H9 (cell line): ENCODE results near the gene CERS6. TPM values are rescaled to one million over a fixed set of nuclear protein-coding genes. Genes with fewer than 3 reads are reported as not detected.

ENCODE experiments used
- DNase-seq: peaks from one replicate; pipeline ENCODE4 v3.0.0-alpha.2; 2017
- H2AFZ ChIP-seq: one replicate; pipeline ENCODE4 v1.6.1; 2013; ENCODE audit warnings: mild to moderate bottlenecking, low read length, control low read depth, moderate library complexity
- H2AK5ac ChIP-seq: 2 replicates; pipeline ENCODE4 v1.6.1; 2013; ENCODE audit warnings: low read length, control low read depth, mixed read lengths; ENCODE audit not compliant: insufficient read length
- H2BK120ac ChIP-seq: one replicate; pipeline ENCODE4 v1.6.1; 2013; ENCODE audit warnings: low read depth, mild to moderate bottlenecking, low read length, control low read depth, inconsistent platforms; ENCODE audit not compliant: poor library complexity, severe bottlenecking
- H2BK12ac ChIP-seq: 2 replicates; pipeline ENCODE4 v1.6.1; 2013; ENCODE audit warnings: low read length, control low read depth, mixed read lengths, low read depth; ENCODE audit not compliant: insufficient read length
- H2BK15ac ChIP-seq: 2 replicates; pipeline ENCODE4 v1.6.1; 2013; ENCODE audit warnings: low read depth, low read length, control low read depth
- H2BK20ac ChIP-seq: one replicate; pipeline ENCODE4 v1.6.1; 2013; ENCODE audit warnings: low read depth, mild to moderate bottlenecking, low read length, control low read depth, inconsistent platforms; ENCODE audit not compliant: poor library complexity, severe bottlenecking
- H2BK5ac ChIP-seq: 2 replicates; pipeline ENCODE4 v1.6.1; 2013; ENCODE audit warnings: low read length, control low read depth, mixed read lengths; ENCODE audit not compliant: insufficient read length
- H3K14ac ChIP-seq: 2 replicates; pipeline ENCODE4 v1.6.1; 2013; ENCODE audit warnings: low read length, control low read depth; ENCODE audit not compliant: insufficient read depth
- H3K18ac ChIP-seq: 2 replicates; pipeline ENCODE4 v1.6.1; 2013; ENCODE audit warnings: low read depth, mild to moderate bottlenecking, mixed read lengths, low read length, control low read depth; ENCODE audit not compliant: insufficient read length
- H3K23ac ChIP-seq: 2 replicates; pipeline ENCODE4 v1.6.1; 2013; ENCODE audit warnings: low read length, control low read depth, mixed read lengths, low read depth; ENCODE audit not compliant: insufficient read length
- H3K23me2 ChIP-seq: 2 replicates; pipeline ENCODE4 v1.6.1; 2013; ENCODE audit warnings: low read depth, mild to moderate bottlenecking, mixed read lengths, low read length, control low read depth; ENCODE audit not compliant: insufficient read length, poor library complexity, severe bottlenecking
- H3K27ac ChIP-seq: 2 replicates; pipeline ENCODE4 v1.5.1; 2013; ENCODE audit warnings: low read length, control low read depth, mixed read lengths, low read depth; ENCODE audit not compliant: insufficient read length
- H3K27me3 ChIP-seq: 2 replicates; pipeline ENCODE4 v1.6.1; 2013; ENCODE audit warnings: low read length, control low read depth, inconsistent platforms; ENCODE audit not compliant: insufficient read depth
- H3K4ac ChIP-seq: 2 replicates; pipeline ENCODE4 v1.6.1; 2013; ENCODE audit warnings: low read depth, mild to moderate bottlenecking, control low read depth, inconsistent platforms, low read length, moderate library complexity
- H3K4me1 ChIP-seq: 2 replicates; pipeline ENCODE4 v1.6.1; 2013; ENCODE audit warnings: low read length, control low read depth, inconsistent platforms; ENCODE audit not compliant: insufficient read depth
- H3K4me2 ChIP-seq: 2 replicates; pipeline ENCODE4 v1.6.1; 2013; ENCODE audit warnings: low read length, control low read depth, mixed read lengths; ENCODE audit not compliant: insufficient read length, insufficient read depth
- H3K56ac ChIP-seq: 2 replicates; pipeline ENCODE4 v1.6.1; 2013; ENCODE audit warnings: low read depth, mild to moderate bottlenecking, mixed read lengths, low read length, control low read depth; ENCODE audit not compliant: insufficient read length
- H3K79me1 ChIP-seq: 2 replicates; pipeline ENCODE4 v1.6.1; 2013; ENCODE audit warnings: low read depth, mild to moderate bottlenecking, moderate library complexity, low read length, control low read depth, inconsistent platforms; ENCODE audit not compliant: insufficient read depth, poor library complexity, severe bottlenecking
- H3K79me2 ChIP-seq: 2 replicates; pipeline ENCODE4 v1.6.1; 2013; ENCODE audit warnings: low read length, control low read depth, inconsistent platforms; ENCODE audit not compliant: insufficient read depth
- H3K9ac ChIP-seq: 2 replicates; pipeline ENCODE4 v1.6.1; 2013; ENCODE audit warnings: low read length, control low read depth, mixed read lengths; ENCODE audit not compliant: insufficient read length; ENCODE audit errors: extremely low read depth
- H3K9me3 ChIP-seq: one replicate; pipeline ENCODE4 v1.6.1; 2013; ENCODE audit warnings: low read depth, low read length, inconsistent platforms; ENCODE audit not compliant: control insufficient read depth
- H3T11ph ChIP-seq: one replicate; pipeline ENCODE4 v1.6.1; 2013; ENCODE audit warnings: mild to moderate bottlenecking, low read length, control low read depth, inconsistent platforms
- H4K20me1 ChIP-seq: one replicate; pipeline ENCODE4 v1.6.1; 2013; ENCODE audit not compliant: control insufficient read depth, insufficient read length, insufficient read depth
- H4K5ac ChIP-seq: 2 replicates; pipeline ENCODE4 v1.6.1; 2013; ENCODE audit warnings: low read depth, mild to moderate bottlenecking, mixed read lengths, low read length, control low read depth; ENCODE audit not compliant: insufficient read length
- H4K8ac ChIP-seq: replicated peaks from 2 replicates; pipeline ENCODE4 v1.6.1; 2013; ENCODE audit warnings: low read length, control low read depth, mixed read lengths, low read depth; ENCODE audit not compliant: insufficient read length
- H4K91ac ChIP-seq: 2 replicates; pipeline ENCODE4 v1.6.1; 2013; ENCODE audit warnings: low read depth, mild to moderate bottlenecking, moderate library complexity, mixed read lengths, low read length, control low read depth; ENCODE audit not compliant: insufficient read length
- H3K27ac Mint-ChIP-seq, 3 experiments: 2 replicates in 2 of 3; 3 replicates in 1 of 3; pipeline ENCODE4 v1.8.0; 2020 to 2021; ENCODE audit warnings: mixed read lengths in 3 of 3, mild to moderate bottlenecking in 1 of 3, moderate library complexity in 1 of 3
- H3K27me3 Mint-ChIP-seq: 2 replicates; pipeline ENCODE4 v1.8.0; 2021; ENCODE audit warnings: low read depth, mild to moderate bottlenecking, moderate library complexity, mixed read lengths
- H3K36me3 Mint-ChIP-seq, 3 experiments: 2 replicates in 2 of 3; 3 replicates in 1 of 3; pipeline ENCODE4 v1.8.0; 2020 to 2021; ENCODE audit warnings: low read depth in 3 of 3, mixed read lengths in 3 of 3; ENCODE audit not compliant: insufficient read depth in 1 of 3
- H3K4me1 Mint-ChIP-seq, 2 experiments: 2 replicates each; pipeline ENCODE4 v1.8.0; 2020; ENCODE audit warnings: mixed read lengths in 2 of 2
- H3K4me3 Mint-ChIP-seq, 2 experiments: 2 replicates in 1 of 2; 3 replicates in 1 of 2; pipeline ENCODE4 v1.8.0; 2020 to 2021; ENCODE audit warnings: mild to moderate bottlenecking in 2 of 2, mixed read lengths in 2 of 2, moderate library complexity in 1 of 2
- H3K9me3 Mint-ChIP-seq, 2 experiments: 2 replicates in 1 of 2; 3 replicates in 1 of 2; pipeline ENCODE4 v1.8.0; 2020; ENCODE audit warnings: mild to moderate bottlenecking in 2 of 2, mixed read lengths in 2 of 2, moderate library complexity in 1 of 2
- WGBS: extraction: QIAGEN DNeasy Blood & Tissue Kit; methylation state at CpG from one replicate; pipeline ENCODE4 v1.1.7; 2013; ENCODE audit warnings: missing lambda C conversion rate, low lambda C conversion rate, mixed read lengths; ENCODE audit not compliant: insufficient read length; ENCODE audit errors: extremely low coverage; 5-methylcytosine and 5-hydroxymethylcytosine counted together
- total RNA-seq: library from RNA; stranded (reverse); gene quantifications from 2 replicates; pipeline ENCODE4 v1.2.1, GENCODE V29; 2021
- TF ChIP-seq, protein P1 (sequence below): fragments of 200-600 bp; sonication (generic); conservative IDR thresholded peaks from 3 replicates; pipeline ENCODE4 v1.8.0; 2021; ENCODE audit warnings: antibody characterized with exemption, mild to moderate bottlenecking

CERS6 gene
- total RNA-seq, 1 experiment from 2014 or later, result 17.7 TPM

DNA sequence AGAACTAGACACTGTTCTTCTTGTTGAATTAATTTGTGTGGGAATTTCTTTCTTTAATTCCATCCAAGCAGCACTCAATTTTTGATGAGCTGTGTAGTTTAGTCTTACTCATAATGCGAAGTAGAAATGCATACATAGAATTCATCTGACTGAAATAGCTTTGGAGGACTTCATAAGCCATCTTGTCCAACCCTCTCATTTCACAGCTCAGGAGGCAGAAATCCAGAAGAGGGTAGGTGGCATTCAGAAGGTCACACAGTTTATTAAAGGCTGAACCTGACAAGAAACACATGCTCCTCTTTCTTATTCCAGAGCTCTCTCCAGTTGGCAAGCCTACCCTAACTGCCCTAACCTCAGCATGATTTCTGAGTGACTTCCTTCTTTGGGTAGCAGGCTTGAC, 177.1 kb downstream of the CERS6 start:
- no peak overlapping the region for H3K4ac ChIP-seq
- peaks cover 28 to 33% of the 10 kb centered on the region in 2 experiments for H3K4me1 Mint-ChIP-seq
- H3K79me2 ChIP-seq, result no peaks in the 10 kb centered on the region; the same call in 1 of the 2 replicates
- no peak overlapping the region for H2BK12ac ChIP-seq
- H3K23me2 ChIP-seq, result no peaks in the 10 kb centered on the region
- H2BK15ac ChIP-seq, result no peak overlapping the region
- H3K4me2 ChIP-seq, result no peak overlapping the region
- H3K18ac ChIP-seq, result no peak overlapping the region
- H3K27ac Mint-ChIP-seq, result no peak overlapping the region
- DNase-seq, result no peak
- H3K14ac ChIP-seq, result no peak overlapping the region
- H3K9me3 Mint-ChIP-seq, result no peaks in the 10 kb centered on the region
- no peak overlapping the region for H4K5ac ChIP-seq
- no peak overlapping the region for H2BK120ac ChIP-seq
- no peak overlapping the region for H2BK5ac ChIP-seq
- no peak overlapping the region for H3K4me3 Mint-ChIP-seq
- no peak overlapping the region for H2BK20ac ChIP-seq
- H4K91ac ChIP-seq, result no peak overlapping the region
- H3K27me3 Mint-ChIP-seq, result no peaks in the 10 kb centered on the region
- H3T11ph ChIP-seq, result no peak overlapping the region
- H3K36me3 Mint-ChIP-seq, result peaks cover 0 to 1% (median 0%) of the 10 kb centered on the region in 3 experiments; a peak in 1 of 7 replicates
- TF ChIP-seq, protein P1, sequence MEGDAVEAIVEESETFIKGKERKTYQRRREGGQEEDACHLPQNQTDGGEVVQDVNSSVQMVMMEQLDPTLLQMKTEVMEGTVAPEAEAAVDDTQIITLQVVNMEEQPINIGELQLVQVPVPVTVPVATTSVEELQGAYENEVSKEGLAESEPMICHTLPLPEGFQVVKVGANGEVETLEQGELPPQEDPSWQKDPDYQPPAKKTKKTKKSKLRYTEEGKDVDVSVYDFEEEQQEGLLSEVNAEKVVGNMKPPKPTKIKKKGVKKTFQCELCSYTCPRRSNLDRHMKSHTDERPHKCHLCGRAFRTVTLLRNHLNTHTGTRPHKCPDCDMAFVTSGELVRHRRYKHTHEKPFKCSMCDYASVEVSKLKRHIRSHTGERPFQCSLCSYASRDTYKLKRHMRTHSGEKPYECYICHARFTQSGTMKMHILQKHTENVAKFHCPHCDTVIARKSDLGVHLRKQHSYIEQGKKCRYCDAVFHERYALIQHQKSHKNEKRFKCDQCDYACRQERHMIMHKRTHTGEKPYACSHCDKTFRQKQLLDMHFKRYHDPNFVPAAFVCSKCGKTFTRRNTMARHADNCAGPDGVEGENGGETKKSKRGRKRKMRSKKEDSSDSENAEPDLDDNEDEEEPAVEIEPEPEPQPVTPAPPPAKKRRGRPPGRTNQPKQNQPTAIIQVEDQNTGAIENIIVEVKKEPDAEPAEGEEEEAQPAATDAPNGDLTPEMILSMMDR, result no peak
- peaks cover 15% of the 10 kb centered on the region; the same call in 1 of the 2 replicates for H3K4me1 ChIP-seq
- WGBS, result no CpG with 5 or more reads among the region's 1 CpG
- no peak overlapping the region for H3K9ac ChIP-seq
- no peaks in the 10 kb centered on the region for H3K27me3 ChIP-seq
- H3K9me3 ChIP-seq, result no peaks in the 10 kb centered on the region
- no peak overlapping the region for H3K56ac ChIP-seq
- no peak overlapping the region for H4K8ac ChIP-seq
- H3K23ac ChIP-seq, result no peak overlapping the region
- H4K20me1 ChIP-seq, result no peaks in the 10 kb centered on the region
- no peak overlapping the region for H3K27ac ChIP-seq
- no peak overlapping the region for H2AK5ac ChIP-seq
- H2AFZ ChIP-seq, result no peak overlapping the region
- H3K79me1 ChIP-seq, result no peaks in the 10 kb centered on the region
